ENCODE measurements around the gene SSC5D. TPM values are rescaled to one million over a fixed set of nuclear protein-coding genes. Genes with fewer than 3 reads are reported as not detected.
A peak's percentile ranks its signal among the peaks of the same experiment; 100 is the strongest.

Gene SSC5D
- total and polyA plus RNA-seq, 2 donors, result 0.80 to 1.8 TPM

DNA sequence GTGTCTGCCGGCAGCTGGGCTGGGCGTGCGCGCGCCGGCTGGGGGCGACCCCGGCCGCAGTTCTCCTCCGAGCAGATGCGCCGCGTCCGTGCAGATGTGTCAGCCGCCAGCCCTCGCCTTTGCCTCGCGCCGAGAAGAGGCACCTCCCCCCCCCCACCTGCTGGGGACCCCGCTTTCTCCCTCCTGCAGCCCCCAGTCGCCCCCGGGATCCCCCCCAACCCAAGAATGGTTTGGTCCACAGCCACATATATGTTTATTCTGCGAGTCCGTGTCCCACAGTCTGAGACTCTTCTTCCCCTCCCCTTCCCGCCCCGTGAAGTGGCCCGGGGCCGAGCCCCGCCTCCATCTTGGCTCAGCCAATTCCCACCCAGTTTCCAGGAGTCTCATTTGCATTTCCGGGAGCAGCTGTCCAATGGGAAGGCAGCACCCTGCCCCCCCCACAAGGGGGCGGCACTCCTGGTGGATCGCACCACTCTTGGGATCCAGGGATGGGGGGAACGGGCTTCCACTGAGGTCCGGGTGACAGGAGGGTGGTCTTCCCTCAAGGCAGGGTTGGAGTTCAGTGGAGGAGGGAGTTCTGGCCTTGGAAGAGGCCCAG lies 35.4 kb upstream of the SSC5D start:
- H3K9me3 ChIP-seq (ENCODE audit: control insufficient read depth in 2 of 2, insufficient read depth in 1 of 2, low read length in 1 of 2), result no peaks in the 10 kb centered on the region
- WGBS, result 26% methylated on average over 34 of the region's 34 CpGs
- peak in 8 of 9 donors; percentile 57 to 88 (median 76) for DNase-seq (ENCODE audit: low read depth in 6 of 9, low spot score in 9 of 9)
- peak overlapping the region in 1 of 2 donors; percentile 49 for H3K4me3 ChIP-seq (ENCODE audit: low read length in 2 of 2)
- H3K36me3 ChIP-seq (ENCODE audit: control insufficient read depth in 2 of 2, insufficient read depth in 2 of 2, low read length in 1 of 2), result peaks cover 0 to 4% of the 10 kb centered on the region in 2 donors
- H3K4me1 ChIP-seq (ENCODE audit: control insufficient read depth in 2 of 2, insufficient read depth in 2 of 2, low read length in 2 of 2), result peaks cover 13 to 15% of the 10 kb centered on the region in 2 donors
- no peak overlapping the region for H3K27ac ChIP-seq (ENCODE audit: low read depth in 1 of 2, low read length in 1 of 2)
- H3K27me3 ChIP-seq (ENCODE audit: control insufficient read depth in 2 of 2, insufficient read depth in 1 of 2, low read length in 1 of 2), result peaks cover 26 to 56% of the 10 kb centered on the region in 2 donors

DNA sequence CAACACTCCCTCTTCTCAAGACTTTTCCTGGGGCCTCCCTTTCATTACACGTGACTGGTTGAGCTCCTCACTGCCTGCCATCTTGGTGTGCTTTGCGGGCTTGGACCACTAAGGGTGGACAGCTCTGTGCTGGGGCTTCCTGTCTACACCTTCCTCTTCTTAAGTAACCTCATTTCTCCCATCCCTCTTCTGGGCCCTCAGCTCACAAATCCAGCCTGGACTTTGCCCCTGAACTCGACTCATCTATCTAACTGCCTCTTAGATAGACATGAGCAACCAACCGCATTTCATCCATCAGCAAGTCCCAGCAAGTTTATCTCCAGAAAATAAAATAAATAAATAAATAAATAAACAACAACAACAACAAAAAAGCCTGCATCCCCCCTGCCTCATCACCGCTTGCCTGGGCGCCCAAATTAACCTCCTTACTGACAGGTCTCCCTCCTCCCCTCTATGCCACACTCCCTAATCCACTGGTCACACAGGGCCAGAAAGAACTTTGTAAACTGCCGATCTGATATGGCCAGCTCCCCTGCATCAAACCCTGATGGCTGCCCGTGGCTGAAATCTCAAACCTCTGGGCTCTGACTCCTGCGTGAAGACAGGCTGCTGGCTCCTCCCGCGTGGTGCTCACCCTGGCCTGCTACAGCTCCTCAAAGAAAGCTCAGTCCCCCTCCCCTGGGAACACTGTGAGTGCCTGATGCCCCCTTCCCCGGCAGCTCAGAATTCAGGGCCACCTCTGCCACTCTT lies 34.5 kb upstream of the SSC5D start:
- Histone ChIP-seq H3K9me3 (ENCODE audit: control insufficient read depth in 2 of 2, insufficient read depth in 1 of 2, low read length in 1 of 2) (no peaks in the 10 kb centered on the region), H3K4me3 (ENCODE audit: low read length in 2 of 2) (no peak overlapping the region), H3K4me1 (ENCODE audit: control insufficient read depth in 2 of 2, insufficient read depth in 2 of 2, low read length in 2 of 2) (peaks cover 13 to 15% of the 10 kb centered on the region in 2 donors), H3K27me3 (ENCODE audit: control insufficient read depth in 2 of 2, insufficient read depth in 1 of 2, low read length in 1 of 2) (peaks cover 26 to 52% of the 10 kb centered on the region in 2 donors), H3K27ac (ENCODE audit: low read depth in 1 of 2, low read length in 1 of 2) (no peak overlapping the region), H3K36me3 (ENCODE audit: control insufficient read depth in 2 of 2, insufficient read depth in 2 of 2, low read length in 1 of 2) (peaks cover 0 to 4% of the 10 kb centered on the region in 2 donors)
- 98% methylated on average over 12 of the region's 12 CpGs for WGBS
- no peak for DNase-seq (ENCODE audit: low read depth in 6 of 9, low spot score in 9 of 9)

DNA sequence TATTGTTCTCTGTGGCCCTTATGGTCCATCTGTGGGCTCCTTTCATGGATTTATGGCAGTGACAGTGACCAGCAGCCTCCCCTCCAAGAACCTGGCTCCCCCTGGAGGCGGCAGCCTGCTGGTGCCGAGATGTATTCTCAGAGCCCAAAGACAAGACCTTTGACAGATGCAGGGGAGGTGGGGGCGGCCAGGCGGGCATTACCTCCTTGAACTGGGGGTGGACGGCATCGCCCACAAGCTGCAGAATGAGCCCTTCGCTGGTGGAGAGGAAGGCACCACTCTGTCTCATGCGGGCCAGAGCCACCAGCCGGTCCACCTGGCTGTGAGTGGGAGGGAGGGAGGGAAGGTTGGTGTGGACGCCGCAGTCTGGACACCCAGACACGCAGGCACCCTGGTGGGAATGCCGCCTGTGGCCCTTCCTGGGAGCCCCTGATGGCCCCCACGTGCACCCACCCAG lies 33.4 kb upstream of the SSC5D start:
- WGBS, result 84% methylated on average over 14 of the region's 14 CpGs
- DNase-seq (ENCODE audit: low read depth in 6 of 9, low spot score in 9 of 9), result peak in 2 of 9 donors; percentile 58 to 62
- Histone ChIP-seq H3K36me3 (ENCODE audit: control insufficient read depth in 2 of 2, insufficient read depth in 2 of 2, low read length in 1 of 2) (peaks cover 0 to 4% of the 10 kb centered on the region in 2 donors), H3K4me3 (ENCODE audit: low read length in 2 of 2) (no peak overlapping the region), H3K4me1 (ENCODE audit: control insufficient read depth in 2 of 2, insufficient read depth in 2 of 2, low read length in 2 of 2) (peaks cover 13 to 15% of the 10 kb centered on the region in 2 donors), H3K27ac (ENCODE audit: low read depth in 1 of 2, low read length in 1 of 2) (no peak overlapping the region), H3K27me3 (ENCODE audit: control insufficient read depth in 2 of 2, insufficient read depth in 1 of 2, low read length in 1 of 2) (peaks cover 18 to 41% of the 10 kb centered on the region in 2 donors), H3K9me3 (ENCODE audit: control insufficient read depth in 2 of 2, insufficient read depth in 1 of 2, low read length in 1 of 2) (no peaks in the 10 kb centered on the region)

DNA sequence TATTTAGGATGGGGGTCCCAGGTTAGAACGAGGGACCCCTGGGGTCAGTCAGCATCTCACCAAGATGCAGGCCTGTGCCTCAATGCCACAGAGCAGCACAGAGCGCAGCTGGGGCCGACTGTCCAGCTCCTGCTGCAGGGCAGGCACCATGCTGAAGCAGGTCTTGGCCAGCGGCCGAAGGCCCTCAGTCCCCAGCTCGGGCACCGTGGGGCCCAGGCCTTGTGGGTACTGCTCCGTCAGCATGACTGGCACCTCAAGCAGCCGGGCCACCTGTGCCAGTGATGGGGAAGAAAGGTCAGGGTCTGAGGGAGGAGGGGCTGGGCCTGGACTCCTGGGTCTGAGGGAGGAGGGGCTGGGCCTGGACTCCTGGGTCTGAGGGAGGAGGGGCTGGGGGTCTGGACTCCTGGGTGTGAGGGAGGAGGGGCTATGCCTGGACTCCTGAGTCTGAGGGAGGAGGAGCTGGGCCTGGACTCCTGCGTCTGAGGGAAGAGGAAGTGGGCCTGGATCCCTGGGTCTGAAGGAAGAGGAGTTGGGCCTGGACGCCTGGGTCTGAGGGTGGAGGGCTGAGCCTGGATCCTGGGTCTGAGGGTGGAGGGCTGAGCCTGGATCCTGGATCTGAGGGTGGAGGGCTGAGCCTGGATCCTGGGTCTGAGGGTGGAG lies 32.5 kb upstream of the SSC5D start:
- Histone ChIP-seq H3K4me1 (ENCODE audit: control insufficient read depth in 2 of 2, insufficient read depth in 2 of 2, low read length in 2 of 2) (peaks cover 14 to 15% of the 10 kb centered on the region in 2 donors), H3K36me3 (ENCODE audit: control insufficient read depth in 2 of 2, insufficient read depth in 2 of 2, low read length in 1 of 2) (peaks cover 0 to 4% of the 10 kb centered on the region in 2 donors), H3K27me3 (ENCODE audit: control insufficient read depth in 2 of 2, insufficient read depth in 1 of 2, low read length in 1 of 2) (peaks cover 17 to 34% of the 10 kb centered on the region in 2 donors), H3K4me3 (ENCODE audit: low read length in 2 of 2) (no peak overlapping the region), H3K9me3 (ENCODE audit: control insufficient read depth in 2 of 2, insufficient read depth in 1 of 2, low read length in 1 of 2) (peaks cover 0 to 1% of the 10 kb centered on the region in 2 donors), H3K27ac (ENCODE audit: low read depth in 1 of 2, low read length in 1 of 2) (no peak overlapping the region)
- 97% methylated on average over 11 of the region's 11 CpGs for WGBS
- DNase-seq (ENCODE audit: low read depth in 6 of 9, low spot score in 9 of 9), result no peak

DNA sequence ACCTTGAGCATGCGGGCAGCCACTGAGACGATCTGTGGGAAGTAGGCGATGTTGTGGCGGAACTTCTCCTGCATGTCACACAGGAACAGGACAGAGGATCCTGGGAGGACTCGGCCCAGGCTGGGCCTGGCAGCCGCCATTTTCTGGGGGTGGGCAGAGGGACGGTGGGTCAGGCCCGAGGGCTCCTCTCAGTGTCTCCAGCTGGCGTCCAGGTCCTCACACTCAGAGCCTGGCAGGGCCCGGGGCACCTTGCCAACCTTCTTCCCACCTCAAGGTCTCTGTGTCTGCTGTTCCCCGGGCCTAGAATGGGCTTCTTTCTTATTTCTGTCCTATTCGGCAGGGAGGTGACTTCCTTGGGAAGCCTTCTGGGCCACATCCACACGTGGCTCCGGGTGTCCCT lies 31.9 kb upstream of the SSC5D start:
- no peak for DNase-seq (ENCODE audit: low read depth in 6 of 9, low spot score in 9 of 9)
- H3K36me3 ChIP-seq (ENCODE audit: control insufficient read depth in 2 of 2, insufficient read depth in 2 of 2, low read length in 1 of 2), result peaks cover 0 to 4% of the 10 kb centered on the region in 2 donors
- peaks cover 12 to 27% of the 10 kb centered on the region in 2 donors for H3K27me3 ChIP-seq (ENCODE audit: control insufficient read depth in 2 of 2, insufficient read depth in 1 of 2, low read length in 1 of 2)
- H3K9me3 ChIP-seq (ENCODE audit: control insufficient read depth in 2 of 2, insufficient read depth in 1 of 2, low read length in 1 of 2), result peaks cover 1 to 3% of the 10 kb centered on the region in 2 donors
- 96% methylated on average over 14 of the region's 14 CpGs for WGBS
- H3K4me3 ChIP-seq (ENCODE audit: low read length in 2 of 2), result no peak overlapping the region
- peaks cover 20 to 21% of the 10 kb centered on the region in 2 donors for H3K4me1 ChIP-seq (ENCODE audit: control insufficient read depth in 2 of 2, insufficient read depth in 2 of 2, low read length in 2 of 2)
- H3K27ac ChIP-seq (ENCODE audit: low read depth in 1 of 2, low read length in 1 of 2), result no peak overlapping the region

DNA sequence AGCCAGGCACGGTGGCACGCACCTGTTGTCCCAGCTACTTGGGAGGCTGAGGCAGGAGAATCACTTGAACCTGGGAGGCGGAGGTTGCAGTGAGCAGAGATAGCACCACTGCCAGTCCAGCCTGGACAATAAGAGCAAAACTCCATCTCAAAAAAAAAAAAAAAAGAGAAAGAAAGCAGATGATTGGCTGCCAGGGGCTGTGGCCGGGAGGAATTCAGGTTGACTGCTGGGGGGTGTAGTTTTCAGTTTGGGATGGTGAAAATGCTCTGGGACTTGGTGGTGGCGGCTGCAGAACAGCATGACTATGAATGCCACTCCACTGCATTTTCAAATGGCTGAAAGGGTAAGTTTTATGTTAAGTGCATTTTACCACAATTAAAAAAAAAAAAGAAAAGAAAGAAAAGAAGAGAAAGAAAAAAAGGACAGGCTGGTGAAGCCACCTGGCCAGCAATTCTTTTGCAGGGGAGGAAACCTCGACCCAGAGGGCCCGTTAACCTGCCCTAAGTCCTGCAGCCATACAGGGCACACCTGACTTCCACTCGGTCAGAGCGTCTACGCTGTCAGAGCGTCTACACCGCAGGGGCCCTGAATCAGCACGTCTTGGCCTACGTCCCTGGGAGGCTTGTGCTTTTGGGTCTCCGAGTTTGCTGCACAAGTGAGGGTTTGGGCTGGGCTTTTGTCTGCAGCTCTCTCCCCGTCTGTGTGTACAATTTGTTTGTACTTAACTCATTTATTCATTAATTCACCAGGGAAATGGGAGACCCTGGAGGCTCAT lies 30.4 kb upstream of the SSC5D start:
- H3K36me3 ChIP-seq (ENCODE audit: control insufficient read depth in 2 of 2, insufficient read depth in 2 of 2, low read length in 1 of 2), result peaks cover 0 to 4% of the 10 kb centered on the region in 2 donors
- H3K27ac ChIP-seq (ENCODE audit: low read depth in 1 of 2, low read length in 1 of 2), result no peak overlapping the region
- H3K4me3 ChIP-seq (ENCODE audit: low read length in 2 of 2), result no peak overlapping the region
- 85% methylated on average over 16 of the region's 16 CpGs for WGBS
- peaks cover 0 to 18% of the 10 kb centered on the region in 2 donors for H3K27me3 ChIP-seq (ENCODE audit: control insufficient read depth in 2 of 2, insufficient read depth in 1 of 2, low read length in 1 of 2)
- H3K9me3 ChIP-seq (ENCODE audit: control insufficient read depth in 2 of 2, insufficient read depth in 1 of 2, low read length in 1 of 2), result peaks cover 1 to 8% of the 10 kb centered on the region in 2 donors
- H3K4me1 ChIP-seq (ENCODE audit: control insufficient read depth in 2 of 2, insufficient read depth in 2 of 2, low read length in 2 of 2), result peaks cover 11 to 15% of the 10 kb centered on the region in 2 donors
- no peak for DNase-seq (ENCODE audit: low read depth in 6 of 9, low spot score in 9 of 9)

DNA sequence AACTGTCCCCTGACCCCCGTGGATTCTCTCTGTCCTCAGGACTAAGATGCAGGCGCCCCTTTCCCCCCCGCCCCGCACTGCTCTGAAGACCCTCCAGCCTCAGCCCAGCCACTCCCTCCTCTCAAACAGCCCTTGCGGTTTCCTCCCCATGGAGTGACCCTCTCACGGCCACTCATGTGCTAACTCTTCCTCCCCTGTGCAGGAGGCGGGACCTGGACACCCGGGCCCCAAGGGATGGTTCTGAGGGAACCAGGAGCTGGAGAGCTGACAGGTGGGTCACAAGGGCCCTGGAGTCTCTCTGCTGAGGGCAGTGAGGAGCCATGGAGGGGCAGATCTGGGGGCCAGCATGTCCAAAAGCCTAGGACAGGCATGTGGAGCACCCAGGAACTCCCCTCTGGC lies 28.7 kb upstream of the SSC5D start:
- no peak overlapping the region for H3K27ac ChIP-seq (ENCODE audit: low read depth in 1 of 2, low read length in 1 of 2)
- no peak overlapping the region for H3K4me3 ChIP-seq (ENCODE audit: low read length in 2 of 2)
- WGBS, result 88% methylated on average over 8 of the region's 8 CpGs
- no peak for DNase-seq (ENCODE audit: low read depth in 6 of 9, low spot score in 9 of 9)
- H3K27me3 ChIP-seq (ENCODE audit: control insufficient read depth in 2 of 2, insufficient read depth in 1 of 2, low read length in 1 of 2), result peaks cover 0 to 18% of the 10 kb centered on the region in 2 donors
- H3K36me3 ChIP-seq (ENCODE audit: control insufficient read depth in 2 of 2, insufficient read depth in 2 of 2, low read length in 1 of 2), result peaks cover 0 to 4% of the 10 kb centered on the region in 2 donors
- H3K9me3 ChIP-seq (ENCODE audit: control insufficient read depth in 2 of 2, insufficient read depth in 1 of 2, low read length in 1 of 2), result peaks cover 1 to 8% of the 10 kb centered on the region in 2 donors
- H3K4me1 ChIP-seq (ENCODE audit: control insufficient read depth in 2 of 2, insufficient read depth in 2 of 2, low read length in 2 of 2), result peaks cover 11 to 15% of the 10 kb centered on the region in 2 donors

DNA sequence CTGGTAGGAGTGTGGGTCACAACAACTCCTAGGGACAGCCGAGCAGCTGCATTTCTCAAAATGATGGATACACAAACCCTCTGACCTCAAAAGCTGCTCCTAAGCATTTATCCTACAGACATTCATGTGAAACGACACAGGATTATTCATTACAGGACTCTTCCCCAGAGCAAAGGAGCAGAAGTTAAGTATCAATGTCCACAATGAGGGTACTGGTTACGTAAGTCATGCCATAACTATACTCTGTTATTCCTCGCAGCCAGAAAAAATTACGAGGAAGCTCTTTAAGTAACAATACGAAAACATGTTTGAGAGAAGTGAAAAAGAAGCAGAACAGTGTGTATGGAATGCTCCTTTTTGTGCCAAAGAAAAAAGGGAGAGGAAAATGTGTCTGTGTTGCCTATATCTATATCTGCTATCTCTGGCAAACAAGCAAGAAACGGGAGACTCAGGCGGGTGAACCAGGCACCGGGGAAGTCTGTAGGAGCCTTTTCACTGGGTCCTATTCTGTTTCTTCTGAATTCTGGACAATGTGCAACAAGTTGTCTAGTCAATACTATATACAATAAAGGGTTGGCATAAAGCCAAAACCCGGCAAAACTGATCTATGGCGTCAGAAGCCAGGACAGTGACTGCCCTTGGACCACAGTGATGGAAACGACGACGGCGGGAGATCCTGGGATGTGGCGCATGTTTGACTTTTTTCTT lies 28.1 kb upstream of the SSC5D start:
- Histone ChIP-seq H3K27ac (ENCODE audit: low read depth in 1 of 2, low read length in 1 of 2) (no peak overlapping the region), H3K27me3 (ENCODE audit: control insufficient read depth in 2 of 2, insufficient read depth in 1 of 2, low read length in 1 of 2) (peaks cover 0 to 22% of the 10 kb centered on the region in 2 donors), H3K4me1 (ENCODE audit: control insufficient read depth in 2 of 2, insufficient read depth in 2 of 2, low read length in 2 of 2) (peaks cover 11 to 15% of the 10 kb centered on the region in 2 donors), H3K9me3 (ENCODE audit: control insufficient read depth in 2 of 2, insufficient read depth in 1 of 2, low read length in 1 of 2) (peaks cover 1 to 8% of the 10 kb centered on the region in 2 donors), H3K4me3 (ENCODE audit: low read length in 2 of 2) (no peak overlapping the region), H3K36me3 (ENCODE audit: control insufficient read depth in 2 of 2, insufficient read depth in 2 of 2, low read length in 1 of 2) (peaks cover 0 to 4% of the 10 kb centered on the region in 2 donors)
- no peak for DNase-seq (ENCODE audit: low read depth in 6 of 9, low spot score in 9 of 9)
- 87% methylated on average over 16 of the region's 16 CpGs for WGBS

Measured in thymus (tissue), 11 donors.